Fibroblast of mammary gland (primary cell): ENCODE measurements around the gene AUTS2.

Experiments used
- DNase-seq: peaks from one replicate; pipeline ENCODE4 v3.0.0-alpha.2; 2010; ENCODE audit warnings: low read depth
- H3K4me3 ChIP-seq: 2 replicates; pipeline ENCODE4 v1.5.1; 2011; ENCODE audit warnings: low read depth, mild to moderate bottlenecking, low read length, moderate library complexity; ENCODE audit not compliant: control insufficient read depth
- TF ChIP-seq, protein P1 (sequence below): conservative IDR thresholded peaks from 2 replicates; pipeline ENCODE4 v1.5.1; 2011; ENCODE audit warnings: low read depth, low read length, inconsistent platforms; ENCODE audit not compliant: control insufficient read depth, insufficient read depth

AUTS2 gene

DNA sequence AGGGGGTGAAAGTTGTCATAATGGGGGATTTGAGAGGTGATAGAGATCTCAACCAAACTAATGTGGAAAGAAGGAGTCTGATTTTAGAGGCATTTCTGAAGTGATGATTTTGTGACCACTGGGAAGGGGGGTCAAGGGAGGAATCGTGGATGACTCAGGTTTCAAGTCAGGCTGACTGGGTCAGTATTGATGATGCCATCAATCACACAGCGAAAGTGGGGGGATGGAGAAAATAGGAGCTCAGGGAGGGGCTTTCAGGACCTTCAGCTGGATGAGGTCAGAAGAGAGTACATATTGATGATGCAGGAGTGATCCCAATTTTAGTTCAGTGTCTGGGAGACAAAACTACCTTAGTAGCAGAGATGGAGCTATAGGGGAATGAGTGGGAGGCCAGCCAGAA, 852.5 kb downstream of the AUTS2 start:
- H3K4me3 ChIP-seq = no peak overlapping the region
- TF ChIP-seq, protein P1, sequence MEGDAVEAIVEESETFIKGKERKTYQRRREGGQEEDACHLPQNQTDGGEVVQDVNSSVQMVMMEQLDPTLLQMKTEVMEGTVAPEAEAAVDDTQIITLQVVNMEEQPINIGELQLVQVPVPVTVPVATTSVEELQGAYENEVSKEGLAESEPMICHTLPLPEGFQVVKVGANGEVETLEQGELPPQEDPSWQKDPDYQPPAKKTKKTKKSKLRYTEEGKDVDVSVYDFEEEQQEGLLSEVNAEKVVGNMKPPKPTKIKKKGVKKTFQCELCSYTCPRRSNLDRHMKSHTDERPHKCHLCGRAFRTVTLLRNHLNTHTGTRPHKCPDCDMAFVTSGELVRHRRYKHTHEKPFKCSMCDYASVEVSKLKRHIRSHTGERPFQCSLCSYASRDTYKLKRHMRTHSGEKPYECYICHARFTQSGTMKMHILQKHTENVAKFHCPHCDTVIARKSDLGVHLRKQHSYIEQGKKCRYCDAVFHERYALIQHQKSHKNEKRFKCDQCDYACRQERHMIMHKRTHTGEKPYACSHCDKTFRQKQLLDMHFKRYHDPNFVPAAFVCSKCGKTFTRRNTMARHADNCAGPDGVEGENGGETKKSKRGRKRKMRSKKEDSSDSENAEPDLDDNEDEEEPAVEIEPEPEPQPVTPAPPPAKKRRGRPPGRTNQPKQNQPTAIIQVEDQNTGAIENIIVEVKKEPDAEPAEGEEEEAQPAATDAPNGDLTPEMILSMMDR = no peak
- DNase-seq = no peak

DNA sequence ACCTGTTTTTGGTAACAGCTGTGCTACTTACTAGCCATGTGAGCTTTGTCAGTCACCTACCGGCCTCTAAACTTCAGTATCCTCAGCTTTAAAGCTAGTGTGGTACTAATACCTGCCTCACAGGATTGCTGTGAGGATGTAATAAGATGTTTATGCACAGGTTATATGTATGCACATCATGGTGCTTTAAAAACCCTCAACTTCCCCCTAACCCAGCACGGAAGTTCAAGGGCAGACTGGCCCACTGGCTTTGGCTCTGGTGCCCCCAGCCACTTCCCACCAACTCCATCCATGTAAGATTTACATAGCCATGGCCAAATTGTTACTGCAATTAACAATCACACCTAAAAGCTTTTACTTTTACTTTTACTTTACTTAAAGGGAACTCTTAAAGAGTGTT, 857.6 kb downstream of the AUTS2 start:
- DNase-seq = no peak
- no peak overlapping the region for H3K4me3 ChIP-seq
- TF ChIP-seq, protein P1 = no peak

DNA sequence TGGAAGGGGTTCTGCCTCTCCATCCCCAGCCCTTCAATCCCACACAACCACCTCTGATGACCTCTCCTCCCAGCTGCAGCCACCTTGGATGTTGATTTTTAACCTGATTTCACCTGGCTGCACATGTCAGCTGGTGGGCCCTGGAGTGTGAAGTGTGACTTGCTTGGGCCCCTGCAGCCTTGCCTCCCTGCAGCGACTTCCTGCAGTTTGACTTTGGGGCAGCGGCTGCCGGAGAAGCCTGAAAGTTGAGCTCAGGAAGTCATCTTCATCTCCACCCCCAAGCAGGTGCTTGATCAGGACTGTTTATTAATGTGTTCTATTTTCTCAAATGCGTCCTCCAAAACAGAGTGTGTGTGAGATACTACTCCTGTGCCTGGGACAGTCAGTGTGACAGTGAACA, 858.4 kb downstream of the AUTS2 start:
- TF ChIP-seq, protein P1 = no peak
- no peak for DNase-seq
- H3K4me3 ChIP-seq = no peak overlapping the region

DNA sequence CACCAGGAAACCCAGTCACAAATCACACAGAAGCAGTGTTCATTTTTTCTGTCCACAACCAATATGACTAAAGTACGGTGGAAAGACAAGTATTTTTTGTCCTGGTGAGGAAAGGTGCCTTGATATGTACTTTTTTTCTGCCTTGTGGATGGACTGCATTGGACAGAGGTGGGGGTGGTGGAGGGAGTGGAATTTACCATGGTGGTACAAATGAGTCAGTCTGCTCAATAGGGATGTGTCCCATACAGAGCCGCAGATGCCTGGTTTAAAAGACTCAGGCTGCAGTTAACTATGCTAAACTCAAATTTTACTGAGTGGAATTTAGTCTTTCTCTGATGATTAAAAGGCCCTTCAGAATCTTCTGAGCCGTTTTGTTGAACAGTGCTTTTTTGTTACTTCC, 859.2 kb downstream of the AUTS2 start:
- TF ChIP-seq, protein P1 = no peak
- DNase-seq = no peak
- H3K4me3 ChIP-seq = no peak overlapping the region

DNA sequence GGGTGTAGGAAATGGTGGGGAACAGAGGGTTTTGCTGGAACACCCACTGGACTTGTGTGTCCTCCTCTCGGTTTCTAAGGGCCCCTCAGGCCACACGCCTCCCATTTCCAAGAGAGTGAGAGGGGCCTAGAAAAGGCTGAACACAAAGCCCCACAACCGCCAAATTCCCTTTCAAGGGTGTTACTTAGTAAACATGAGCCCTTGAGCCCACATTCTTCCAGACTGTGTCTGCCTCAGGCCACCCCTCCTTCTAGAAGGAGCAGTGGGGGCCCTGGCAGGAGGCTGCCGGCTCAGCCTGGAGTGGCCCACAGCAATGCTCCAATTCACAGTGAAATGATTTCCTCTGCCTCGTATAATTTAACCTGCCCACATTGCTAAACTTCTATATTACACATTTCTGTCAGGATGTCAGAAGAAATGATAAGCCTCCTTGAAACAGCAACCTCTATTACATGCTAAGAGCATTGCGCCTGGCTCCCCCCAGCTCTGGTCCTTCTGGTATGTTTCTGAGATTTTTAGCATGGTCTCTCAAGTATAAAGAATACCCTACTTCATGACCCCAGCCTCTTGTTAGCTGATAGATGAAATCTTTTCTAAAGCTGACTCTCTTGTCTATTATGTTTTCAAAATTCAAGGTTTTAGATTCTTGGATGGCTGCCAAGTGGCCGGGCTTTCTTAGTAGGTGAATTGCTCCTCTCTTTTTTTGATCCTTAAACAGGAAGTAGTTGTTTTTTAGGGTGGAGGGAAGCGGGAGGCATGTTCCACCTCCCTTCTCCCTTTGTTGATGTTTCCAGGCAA, 859.8 kb downstream of the AUTS2 start:
- TF ChIP-seq, protein P1 = no peak
- no peak for DNase-seq
- H3K4me3 ChIP-seq = no peak overlapping the region

DNA sequence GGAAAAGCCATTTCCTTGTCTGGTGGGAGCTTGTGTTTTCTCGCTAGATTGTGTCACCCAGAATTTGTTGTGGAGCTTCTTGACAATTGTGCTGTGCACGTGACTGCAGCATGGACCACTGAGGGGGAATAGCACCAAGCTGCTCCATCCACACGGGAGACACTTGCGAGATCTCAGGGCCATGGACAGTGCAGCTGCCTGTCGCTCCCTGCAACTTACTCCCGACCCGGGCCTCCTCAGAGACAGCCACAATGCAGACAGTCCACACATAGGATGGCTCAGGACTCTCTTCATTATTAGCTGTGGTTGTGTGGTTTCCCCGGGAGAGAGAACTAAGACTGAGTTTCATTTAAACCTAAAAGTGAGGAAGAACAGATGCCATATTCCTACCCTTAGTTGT, 860.5 kb downstream of the AUTS2 start:
- H3K4me3 ChIP-seq = no peak overlapping the region
- no peak for DNase-seq
- TF ChIP-seq, protein P1 = no peak
